Psoas muscle (tissue), 8 donors: ENCODE data around the gene ZFP42. TPM values are rescaled to one million over a fixed set of nuclear protein-coding genes. Genes with fewer than 3 reads are reported as not detected.

Source experiments
- ATAC-seq, 4 donors: fragments of 200-7000 bp; cut with Tn5 transposase; one replicate each; pipeline ENCODE4 v1.9.1; 2020; ENCODE audit warnings: moderate library complexity in 3 of 4, mild to moderate bottlenecking in 2 of 4
- DNase-seq, 2 donors: peaks; one replicate each; pipeline ENCODE4 v3.0.0-alpha.2; 2020
- H3K27ac ChIP-seq: fragments of 200-600 bp; one replicate; pipeline ENCODE4 v1.8.0; 2022
- H3K27me3 ChIP-seq, 3 donors: fragments of 200-600 bp in 1 of 3; one replicate each; pipeline versions ENCODE4 v1.6.1 to v1.8.0; 2013 to 2022; ENCODE audit warnings: low read length in 2 of 3, mild to moderate bottlenecking in 2 of 3, moderate library complexity in 1 of 3; ENCODE audit not compliant: insufficient read depth in 3 of 3
- H3K36me3 ChIP-seq, 2 donors: fragments of 200-600 bp in 1 of 2; one replicate each; pipeline versions ENCODE4 v1.6.1 to v1.8.0; 2013 to 2022; ENCODE audit warnings: low read depth in 1 of 2, mild to moderate bottlenecking in 1 of 2, moderate library complexity in 1 of 2; ENCODE audit not compliant: insufficient read depth in 1 of 2
- H3K4me1 ChIP-seq: fragments of 200-600 bp; one replicate; pipeline ENCODE4 v1.8.0; 2022
- H3K4me3 ChIP-seq: fragments of 200-600 bp; one replicate; pipeline ENCODE4 v1.8.0; 2022; ENCODE audit warnings: mild to moderate bottlenecking
- H3K9me3 ChIP-seq: fragments of 200-600 bp; one replicate; pipeline ENCODE4 v1.8.0; 2022
- CTCF ChIP-seq: fragments of 200-600 bp; IDR thresholded peaks from one replicate; pipeline ENCODE4 v1.8.0; 2022; ENCODE audit warnings: antibody characterized with exemption
- WGBS, 3 donors: extraction: QIAGEN DNeasy Blood & Tissue Kit; methylation state at CpG; one replicate each; pipeline versions ENCODE4 v1.1.6 to v1.1.7; 2013; 5-methylcytosine and 5-hydroxymethylcytosine counted together
- intact Hi-C, 2 donors: fragments of 100-400 bp; cut with DNase I; formaldehyde crosslinking; loops; one replicate each; pipeline versions ENCODE4 v1.11.0 to v1.14.2; 2022
- polyA plus RNA-seq, 3 donors: library from polyadenylated mRNA; stranded (reverse); fragments of 200-250 nt; gene quantifications; one replicate each; pipeline ENCODE4 v1.2.3, GENCODE V29; 2013
- total RNA-seq, 4 donors: library from RNA; stranded (reverse); fragmentation: NEBNext Ultra II Directional in 2 of 4; extraction: Animal tissue kit (Norgen Biotek cat#: 25700) in 2 of 4; gene quantifications; one replicate each; pipeline versions ENCODE4 v1.2.1 to v1.2.4, GENCODE V29; 2021 to 2023
- donor health status: healthy with polysubstance abuse.
- donor health status: DM: no; HTN: no; CAD: no; lungs with moderate emphysema.
- donor health status: Bipolar disorder and iron deficiency.
- donor health status: healthy.
- donor health status: DM: yes; HTN: yes; CAD: no.
- donor health status: DM: no; HTN: no; CAD: no.
- donor health status: DM: no; HTN: no; CAD: no.
- donor health status: DM: yes; HTN: yes; CAD: no.

Gene ZFP42
- total and polyA plus RNA-seq, 7 donors, result not detected

GRCh38 chr4:188005561-188005960 is 10.0 kb downstream of the ZFP42 start:
- intact Hi-C loops, result no loop called here
- no peaks in the 10 kb centered on the region for H3K36me3 ChIP-seq
- no peak for TF ChIP-seq CTCF
- no peaks in the 10 kb centered on the region for H3K27me3 ChIP-seq
- H3K4me3 ChIP-seq, result no peak overlapping the region
- ATAC-seq, result no peak
- DNase-seq, result no peak
- 46 to 59% (median 56%) methylated on average over 3 of the region's 3 CpGs for WGBS, 3 donors
- no peaks in the 10 kb centered on the region for H3K4me1 ChIP-seq
- H3K9me3 ChIP-seq, result no peaks in the 10 kb centered on the region
- no peak overlapping the region for H3K27ac ChIP-seq

GRCh38 chr4:188006285-188006848 is 10.8 kb downstream of the ZFP42 start:
- 67 to 87% (median 78%) methylated on average over 5 of the region's 5 CpGs for WGBS, 3 donors
- no peak overlapping the region for H3K4me3 ChIP-seq
- no peak for DNase-seq
- H3K4me1 ChIP-seq, result no peaks in the 10 kb centered on the region
- H3K9me3 ChIP-seq, result no peaks in the 10 kb centered on the region
- no peak overlapping the region for H3K27ac ChIP-seq
- TF ChIP-seq CTCF, result no peak
- intact Hi-C loops, result no loop called here
- H3K27me3 ChIP-seq, result no peaks in the 10 kb centered on the region
- ATAC-seq, result no peak
- no peaks in the 10 kb centered on the region for H3K36me3 ChIP-seq

- Histone ChIP-seq H3K4me3 (no peak overlapping the region), H3K9me3 (no peaks in the 10 kb centered on the region), H3K36me3 (no peaks in the 10 kb centered on the region), H3K4me1 (no peaks in the 10 kb centered on the region), H3K27me3 (no peaks in the 10 kb centered on the region), H3K27ac (no peak overlapping the region)
- no peak for TF ChIP-seq CTCF
- DNase-seq (no peak), ATAC-seq (no peak)
- WGBS, 3 donors, result 29 to 37% (median 37%) methylated on average over 8 of the region's 8 CpGs
- intact Hi-C loops, result no loop called here
Observed at GRCh38 chr4:188008377-188008776, 12.8 kb downstream of the ZFP42 start.

GRCh38 chr4:188012426-188012945 is 16.9 kb downstream of the ZFP42 start:
- no peak overlapping the region for H3K4me3 ChIP-seq
- ATAC-seq (no peak), DNase-seq (no peak)
- H3K9me3 ChIP-seq, result no peaks in the 10 kb centered on the region
- H3K36me3 ChIP-seq, result no peaks in the 10 kb centered on the region
- intact Hi-C loops, result no loop called here
- WGBS, 3 donors, result 81% methylated on average over 7 of the region's 7 CpGs
- TF ChIP-seq CTCF, result no peak
- no peak overlapping the region for H3K27ac ChIP-seq
- H3K27me3 ChIP-seq, result peaks cover 0 to 2% (median 0%) of the 10 kb centered on the region in 3 donors
- H3K4me1 ChIP-seq, result no peaks in the 10 kb centered on the region
